ENCODE results near the gene ARPC2. TPM values are rescaled to one million over a fixed set of nuclear protein-coding genes. Genes with fewer than 3 reads are reported as not detected.

Gene ARPC2
- total RNA-seq, 4 donors from 2014 or later: 210 to 284 (median 246) TPM

GRCh38 chr2:218217360-218218267, 625 bp downstream of the ARPC2 start:
- Histone ChIP-seq H3K27me3 (no peaks in the 10 kb centered on the region), H3K36me3 (peaks cover 0 to 7% (median 0%) of the 10 kb centered on the region in 3 donors), H3K4me1 (peaks cover 0 to 50% (median 28%) of the 10 kb centered on the region in 4 donors), H3K4me3 (peak overlapping the region; percentile 72 to 94 (median 92)), H3K27ac (peak overlapping the region; percentile 96 to 100 (median 96)), H3K9me3 (no peaks in the 10 kb centered on the region)
- TF ChIP-seq CTCF (IDR thresholded peaks at IDR 0.05) (no peak), POLR2A (IDR thresholded peaks at IDR 0.05) (peak; percentile 26 to 42)
- DNase-seq: peak; percentile 62 to 84 (median 82)

GRCh38 chr2:218218268-218219185, 1.5 kb downstream of the ARPC2 start:
- Histone ChIP-seq H3K27me3 (no peaks in the 10 kb centered on the region), H3K4me3 (peak overlapping the region; percentile 72 to 94 (median 92)), H3K9me3 (no peaks in the 10 kb centered on the region), H3K36me3 (peaks cover 0 to 7% (median 0%) of the 10 kb centered on the region in 3 donors), H3K27ac (peak overlapping the region; percentile 96 to 100 (median 96)), H3K4me1 (peaks cover 0 to 59% (median 32%) of the 10 kb centered on the region in 4 donors)
- TF ChIP-seq POLR2A (IDR thresholded peaks at IDR 0.05) (no peak), CTCF (IDR thresholded peaks at IDR 0.05) (peak in 1 of 6 experiments; percentile 10)
- DNase-seq: peak in 2 of 3 donors; percentile 70 to 75

GRCh38 chr2:218219934-218220333, 2.9 kb downstream of the ARPC2 start:
- no peak for DNase-seq
- no peaks in the 10 kb centered on the region for H3K27me3 ChIP-seq
- peaks cover 0 to 63% (median 33%) of the 10 kb centered on the region in 4 donors for H3K4me1 ChIP-seq
- no peaks in the 10 kb centered on the region for H3K9me3 ChIP-seq
- H3K27ac ChIP-seq: peak overlapping the region; percentile 3 to 97 (median 69)
- peak overlapping the region in 3 of 4 donors; percentile 9 to 93 (median 28) for H3K4me3 ChIP-seq
- TF ChIP-seq POLR2A (IDR thresholded peaks at IDR 0.05) (no peak), CTCF (IDR thresholded peaks at IDR 0.05) (no peak)
- H3K36me3 ChIP-seq: peaks cover 0 to 12% (median 0%) of the 10 kb centered on the region in 3 donors

- Histone ChIP-seq H3K4me1 (peaks cover 0 to 69% (median 35%) of the 10 kb centered on the region in 4 donors), H3K9me3 (no peaks in the 10 kb centered on the region), H3K36me3 (peaks cover 0 to 23% (median 0%) of the 10 kb centered on the region in 3 donors), H3K27me3 (no peaks in the 10 kb centered on the region), H3K4me3 (no peak overlapping the region), H3K27ac (peak overlapping the region in 2 of 4 donors; percentile 8 to 22)
- peak in 1 of 3 donors; percentile 40 for DNase-seq
- TF ChIP-seq CTCF (IDR thresholded peaks at IDR 0.05): no peak
- no peak for TF ChIP-seq POLR2A (IDR thresholded peaks at IDR 0.05)
Observed at GRCh38 chr2:218221000-218221399, 4.0 kb downstream of the ARPC2 start.

GRCh38 chr2:218223046-218223445, 6.1 kb downstream of the ARPC2 start:
- H3K9me3 ChIP-seq: no peaks in the 10 kb centered on the region
- peaks cover 0 to 65% (median 35%) of the 10 kb centered on the region in 4 donors for H3K4me1 ChIP-seq
- no peak overlapping the region for H3K4me3 ChIP-seq
- TF ChIP-seq POLR2A (IDR thresholded peaks at IDR 0.05) (no peak), CTCF (IDR thresholded peaks at IDR 0.05) (no peak)
- no peak for DNase-seq
- no peaks in the 10 kb centered on the region for H3K27me3 ChIP-seq
- H3K36me3 ChIP-seq: peaks cover 0 to 40% (median 0%) of the 10 kb centered on the region in 3 donors
- H3K27ac ChIP-seq: peak overlapping the region in 3 of 4 donors; percentile 1 to 27 (median 7)
